Measurements from ENCODE around the gene TREM2.

- TF ChIP-seq CTCF (IDR thresholded peaks at IDR 0.05; ENCODE audit: insufficient read depth, low read depth, low read length): no peak
- no peak for TF ChIP-seq EZH2 (IDR thresholded peaks at IDR 0.05; ENCODE audit: insufficient read depth, low read length)
These were observed 452 bp upstream of the TREM2 start for GRCh38 chr6:41163419-41163717.

Data from astrocyte (in vitro differentiated cells and primary cell).